Testis (tissue), 2 donors: ENCODE results near the gene HPCA.

Source experiments
- CTCF ChIP-seq, 3 experiments: fragments of 450-650 bp in 2 of 3; fragments of 200-600 bp in 1 of 3; sonication (generic) in 1 of 3; IDR thresholded peaks; one replicate each; pipeline ENCODE4 v1.5.1; 2016 to 2019; ENCODE audit warnings: antibody characterized with exemption in 3 of 3, mild to moderate bottlenecking in 2 of 3, moderate library complexity in 1 of 3
- POLR2A ChIP-seq: fragments of 450-650 bp; IDR thresholded peaks from one replicate; pipeline ENCODE4 v1.6.1; 2017; ENCODE audit warnings: antibody characterized with exemption, mild to moderate bottlenecking, moderate library complexity

DNA sequence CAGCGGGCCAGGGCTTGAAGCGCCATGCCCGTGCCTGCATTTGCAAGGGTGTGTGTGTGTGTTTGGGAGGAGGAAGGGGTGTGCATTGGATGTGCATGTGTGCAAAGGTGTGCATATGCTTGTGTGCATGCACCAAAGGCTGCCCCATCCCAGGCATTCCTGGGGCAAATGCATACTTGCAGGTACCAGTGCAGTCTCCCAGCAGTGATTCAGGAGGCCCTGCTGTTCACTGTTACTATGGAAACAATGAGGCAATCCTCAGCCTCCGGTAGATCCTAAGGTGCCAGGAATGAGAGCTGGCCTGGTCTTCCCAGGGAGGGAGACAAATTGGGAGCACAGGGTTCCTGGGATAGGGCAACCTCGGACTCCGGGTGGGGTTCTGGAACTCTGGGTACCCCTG lies 8.1 kb upstream of the HPCA start:
- no peak for TF ChIP-seq POLR2A
- no peak for TF ChIP-seq CTCF (IDR thresholded peaks at IDR 0.05)
